H1 (cell line): ENCODE measurements around the gene SCP2. TPM values are rescaled to one million over a fixed set of nuclear protein-coding genes. Genes with fewer than 3 reads are reported as not detected.

ENCODE experiments used
- CTCF ChIA-PET: fragments of 300-600 bp; sonication (Branson Sonifier 250); formaldehyde crosslinking; loops from one replicate; lab custom pipeline; 2021; ENCODE audit not compliant: partially characterized antibody; lab: Charles Lee
- POLR2A ChIA-PET: fragments of 300-600 bp; sonication (Branson Sonifier 250); formaldehyde crosslinking; loops from one replicate; lab custom pipeline; 2021; ENCODE audit warnings: inconsistent platforms; ENCODE audit not compliant: partially characterized antibody; lab: Charles Lee
- DNase-seq, 2 experiments: peaks; one replicate each; pipeline versions ENCODE4 v3.0.0 to v3.0.0-alpha.2; 2010 to 2022; ENCODE audit warnings: low spot score in 2 of 2, low read depth in 1 of 2, mixed read lengths in 1 of 2
- FAIRE-seq: peaks from 2 replicates; lab custom pipeline; 2011; peaks lifted over from hg19 to GRCh38; lab: Jason Lieb, UNC
- H2AFZ ChIP-seq: 2 replicates; pipeline ENCODE4 v1.8.1; 2012; ENCODE audit warnings: low read length, inconsistent platforms
- H2AK5ac ChIP-seq: 2 replicates; pipeline ENCODE4 v1.6.1; 2013; ENCODE audit warnings: low read depth, low read length
- H2BK120ac ChIP-seq: replicated peaks from 2 replicates; pipeline ENCODE3; 2013; ENCODE audit warnings: low read depth, low read length, inconsistent platforms
- H2BK12ac ChIP-seq: 2 replicates; pipeline ENCODE4 v1.6.1; 2013; ENCODE audit warnings: low read depth, low read length
- H2BK15ac ChIP-seq: 2 replicates; pipeline ENCODE4 v1.6.1; 2013; ENCODE audit warnings: low read length
- H2BK20ac ChIP-seq: 2 replicates; pipeline ENCODE4 v1.6.1; 2013; ENCODE audit warnings: low read length
- H2BK5ac ChIP-seq: 2 replicates; pipeline ENCODE4 v1.6.1; 2013; ENCODE audit warnings: low read depth, low read length
- H3K14ac ChIP-seq: 2 replicates; pipeline ENCODE4 v1.6.1; 2013; ENCODE audit warnings: inconsistent platforms; ENCODE audit not compliant: insufficient read length
- H3K18ac ChIP-seq: 2 replicates; pipeline ENCODE4 v1.6.1; 2013; ENCODE audit warnings: low read length; ENCODE audit errors: extremely low read depth
- H3K23ac ChIP-seq: 2 replicates; pipeline ENCODE4 v1.6.1; 2013; ENCODE audit warnings: inconsistent platforms; ENCODE audit not compliant: insufficient read length
- H3K23me2 ChIP-seq: 2 replicates; pipeline ENCODE4 v1.6.1; 2013; ENCODE audit warnings: low read depth, low read length
- H3K27ac ChIP-seq: 2 replicates; pipeline ENCODE4 v1.6.1; 2011; ENCODE audit warnings: low read depth, low read length, inconsistent platforms
- H3K27me3 ChIP-seq, 4 experiments: replicated peaks in 1 of 4; 1 replicate in 1 of 4; 2 replicates in 3 of 4; pipeline versions ENCODE4 v1.6.1 to v1.8.1; 2011 to 2013; ENCODE audit warnings: low read length in 3 of 4, mild to moderate bottlenecking in 3 of 4, inconsistent platforms in 2 of 4, mixed read lengths in 2 of 4, moderate library complexity in 1 of 4; ENCODE audit not compliant: control insufficient read depth in 3 of 4, insufficient read depth in 3 of 4; ENCODE audit errors: extremely low read depth in 1 of 4
- H3K36me3 ChIP-seq, 4 experiments: 2 replicates each; pipeline versions ENCODE4 v1.6.1 to v1.8.1; 2011 to 2013; ENCODE audit warnings: mild to moderate bottlenecking in 4 of 4, low read length in 3 of 4, moderate library complexity in 2 of 4, control low read depth in 1 of 4, inconsistent platforms in 1 of 4; ENCODE audit not compliant: insufficient read depth in 4 of 4, control insufficient read depth in 2 of 4
- H3K4ac ChIP-seq: replicated peaks from 2 replicates; pipeline ENCODE3; 2013; ENCODE audit warnings: low read length, low read depth, mixed read lengths, inconsistent platforms; ENCODE audit not compliant: insufficient read length
- H3K4me1 ChIP-seq, 4 experiments: replicated peaks in 1 of 4; 1 replicate in 1 of 4; 2 replicates in 3 of 4; pipeline versions ENCODE4 v1.6.1 to v1.8.1; 2011 to 2013; ENCODE audit warnings: low read length in 3 of 4, inconsistent platforms in 2 of 4, mixed read lengths in 1 of 4; ENCODE audit not compliant: insufficient read depth in 4 of 4, control insufficient read depth in 3 of 4
- H3K4me2 ChIP-seq, 2 experiments: 2 replicates each; pipeline versions ENCODE4 v1.6.1 to v1.8.1; 2011 to 2013; ENCODE audit warnings: low read depth in 2 of 2, low read length in 2 of 2, control low read depth in 1 of 2, inconsistent platforms in 1 of 2, mild to moderate bottlenecking in 1 of 2; ENCODE audit not compliant: insufficient read depth in 1 of 2
- H3K4me3 ChIP-seq, 4 experiments: fragments of 200-600, 300-600 bp in 1 of 4; sonication (generic), shearing (Covaris generic), sonication (Bioruptor Twin) in 1 of 4; 2 replicates each; pipeline versions ENCODE4 v1.5.1 to v1.8.1; 2011 to 2016; ENCODE audit warnings: low read length in 4 of 4, low read depth in 3 of 4, control low read depth in 2 of 4, inconsistent platforms in 2 of 4, mild to moderate bottlenecking in 2 of 4, mixed read lengths in 1 of 4, moderate library complexity in 1 of 4; ENCODE audit not compliant: insufficient read depth in 2 of 4; ENCODE audit errors: extremely low read depth in 1 of 4
- H3K56ac ChIP-seq: replicated peaks from 2 replicates; pipeline ENCODE3; 2013; ENCODE audit warnings: low read depth, mild to moderate bottlenecking, mixed read lengths, low read length, inconsistent platforms; ENCODE audit not compliant: insufficient read length
- H3K79me1 ChIP-seq: 2 replicates; pipeline ENCODE4 v1.6.1; 2013; ENCODE audit warnings: low read depth, low read length, control low read depth
- H3K79me2 ChIP-seq, 2 experiments: 2 replicates each; pipeline versions ENCODE4 v1.6.1 to v1.8.1; 2012 to 2013; ENCODE audit warnings: low read length in 2 of 2, mild to moderate bottlenecking in 2 of 2, inconsistent platforms in 1 of 2; ENCODE audit not compliant: insufficient read depth in 2 of 2, control insufficient read depth in 1 of 2
- H3K9ac ChIP-seq, 4 experiments: replicated peaks in 1 of 4; 1 replicate in 1 of 4; 2 replicates in 3 of 4; pipeline versions ENCODE4 v1.6.1 to v1.8.1; 2011 to 2013; ENCODE audit warnings: low read depth in 3 of 4, low read length in 3 of 4, control low read depth in 2 of 4, mild to moderate bottlenecking in 2 of 4, moderate library complexity in 2 of 4, inconsistent platforms in 1 of 4; ENCODE audit errors: extremely low read depth in 1 of 4
- H3K9me3 ChIP-seq, 2 experiments: 2 replicates each; pipeline versions ENCODE4 v1.6.1 to v1.8.1; 2012 to 2013; ENCODE audit warnings: mild to moderate bottlenecking in 2 of 2, moderate library complexity in 2 of 2, control low read depth in 1 of 2, inconsistent platforms in 1 of 2, low read depth in 1 of 2, low read length in 1 of 2, mixed read lengths in 1 of 2; ENCODE audit not compliant: insufficient read depth in 2 of 2
- H4K20me1 ChIP-seq, 2 experiments: replicated peaks in 1 of 2; 2 replicates each; pipeline versions ENCODE3 to v1.8.1; 2011 to 2013; ENCODE audit warnings: inconsistent platforms in 2 of 2, low read length in 2 of 2, mild to moderate bottlenecking in 1 of 2; ENCODE audit not compliant: insufficient read depth in 2 of 2, control insufficient read depth in 1 of 2
- H4K5ac ChIP-seq: 2 replicates; pipeline ENCODE4 v1.6.1; 2013; ENCODE audit warnings: low read length, low read depth, mixed read lengths, inconsistent platforms; ENCODE audit not compliant: insufficient read length
- H4K8ac ChIP-seq: 2 replicates; pipeline ENCODE4 v1.8.0; 2013; ENCODE audit warnings: mild to moderate bottlenecking, moderate library complexity, low read length, inconsistent platforms; ENCODE audit not compliant: insufficient read depth; ENCODE audit errors: extremely low read depth
- H4K91ac ChIP-seq: replicated peaks from 2 replicates; pipeline ENCODE3; 2013; ENCODE audit warnings: low read length, mixed read lengths, inconsistent platforms; ENCODE audit not compliant: insufficient read length
- BRCA1 ChIP-seq: IDR thresholded peaks from 2 replicates; pipeline ENCODE4 v1.6.1; 2012; ENCODE audit warnings: low read depth, low read length, improper control_type of control experiment
- CBX8 ChIP-seq: fragments of 300-800, 300-1000 bp; sonication (generic); IDR thresholded peaks from 2 replicates; pipeline ENCODE4 v1.7.1; 2016; ENCODE audit warnings: low read depth, low read length, borderline replicate concordance
- CEBPB ChIP-seq: IDR thresholded peaks from 2 replicates; pipeline ENCODE4 v1.6.1; 2012; ENCODE audit warnings: low read depth, low read length
- EGR1 ChIP-seq: IDR thresholded peaks from 2 replicates; pipeline ENCODE4 v1.6.1; 2011; ENCODE audit warnings: low read depth, low read length, borderline replicate concordance
- EP300 ChIP-seq, 2 experiments: IDR thresholded peaks; 1 replicate in 1 of 2; 2 replicates in 1 of 2; pipeline ENCODE4 v1.6.1; 2011 to 2012; ENCODE audit warnings: low read depth in 2 of 2, low read length in 2 of 2, mild to moderate bottlenecking in 2 of 2, borderline replicate concordance in 1 of 2, inconsistent platforms in 1 of 2, moderate library complexity in 1 of 2
- MAFK ChIP-seq: IDR thresholded peaks from 2 replicates; pipeline ENCODE4 v1.6.1; 2012; ENCODE audit warnings: low read depth, mild to moderate bottlenecking, improper control_type of control experiment, low read length
- POLR2AphosphoS5 ChIP-seq: IDR thresholded peaks from 2 replicates; pipeline ENCODE4 v1.6.1; 2011; ENCODE audit warnings: low read depth, low read length
- RAD21 ChIP-seq, 2 experiments: IDR thresholded peaks in 1 of 2; conservative IDR thresholded peaks in 1 of 2; 2 replicates each; pipeline ENCODE4 v1.6.1; 2011; ENCODE audit warnings: low read depth in 2 of 2, low read length in 2 of 2, improper control_type of control experiment in 1 of 2, inconsistent platforms in 1 of 2, mild to moderate bottlenecking in 1 of 2, moderate library complexity in 1 of 2
- RXRA ChIP-seq: IDR thresholded peaks from 2 replicates; pipeline ENCODE4 v1.6.1; 2011; ENCODE audit warnings: low read depth, mild to moderate bottlenecking, low read length, moderate library complexity; ENCODE audit not compliant: insufficient read depth
- SIX5 ChIP-seq: IDR thresholded peaks from 2 replicates; pipeline ENCODE4 v1.6.1; 2011; ENCODE audit warnings: mild to moderate bottlenecking, low read depth, low read length
- SUZ12 ChIP-seq: fragments of 200-600 bp; sonication (generic); IDR thresholded peaks from 2 replicates; pipeline ENCODE4 v1.6.1; 2012; ENCODE audit warnings: mild to moderate bottlenecking, inconsistent platforms, low read length, moderate library complexity, mixed read lengths
- TEAD4 ChIP-seq: IDR thresholded peaks from 2 replicates; pipeline ENCODE4 v1.6.1; 2012; ENCODE audit warnings: low read depth, low read length, inconsistent platforms, mixed read lengths
- USF2 ChIP-seq: IDR thresholded peaks from 2 replicates; pipeline ENCODE4 v1.6.1; 2011; ENCODE audit warnings: low read length, improper control_type of control experiment
- YY1 ChIP-seq: IDR thresholded peaks from 2 replicates; pipeline ENCODE4 v1.6.1; 2011; ENCODE audit warnings: low read depth, mild to moderate bottlenecking, low read length
- WGBS, 2 experiments: shearing (Covaris generic) in 1 of 2; methylation state at CpG; one replicate each; pipeline versions ENCODE4 v1.1.6 to v1.1.7; 2013 to 2015; ENCODE audit warnings: low lambda C conversion rate in 2 of 2, mixed read lengths in 2 of 2, inconsistent platforms in 1 of 2, low coverage in 1 of 2, missing lambda C conversion rate in 1 of 2; ENCODE audit not compliant: insufficient replicate concordance in 2 of 2, insufficient coverage in 1 of 2, insufficient read length in 1 of 2; ENCODE audit errors: extremely low coverage in 1 of 2, missing lambda C conversion rate in 1 of 2; 5-methylcytosine and 5-hydroxymethylcytosine counted together
- polyA plus RNA-seq, 7 experiments: library from polyadenylated mRNA; depleted of rRNA in 3 of 7; stranded (reverse) in 5 of 7; unstranded in 2 of 7; fragments of >200 nt in 5 of 7; fragments of 200-250 nt in 2 of 7; gene quantifications; 1 replicate in 5 of 7; 2 replicates in 1 of 7; 4 replicates in 1 of 7; pipeline versions ENCODE4 v1.2.1 to v1.2.3, GENCODE V29; 2011 to 2013; ENCODE audit warnings: missing spikeins in 2 of 7, mixed read lengths in 2 of 7
- total RNA-seq: library from RNA; stranded (reverse); fragmentation: NEBNext Ultra II Directional; extraction: Animal tissue kit (Norgen Biotek cat#: 25700); gene quantifications from 2 replicates; pipeline ENCODE4 v1.2.1, GENCODE V29; 2021

SCP2 gene
- total and polyA plus RNA-seq, 2 of the 8 experiments (the other 6 are each of a cell fraction or from before 2014, with no cell fraction given), result 20.9 to 54.3 TPM

- POLR2A ChIA-PET, result interaction anchor here (0.6 kb wide), 1 partner anchor 172 kb away, joined by 4 read pairs; no protein-coding TSS in a partner anchor
- H2BK20ac ChIP-seq, result no peak overlapping the region
- no peaks in the 10 kb centered on the region for H3K79me1 ChIP-seq
- H3K4me2 ChIP-seq, result no peak overlapping the region
- H4K91ac ChIP-seq, result no peak overlapping the region
- H3K27me3 ChIP-seq, result no peaks in the 10 kb centered on the region
- H3K23ac ChIP-seq, result no peak overlapping the region
- H3K18ac ChIP-seq, result no peak overlapping the region
- no peaks in the 10 kb centered on the region for H3K79me2 ChIP-seq
- H3K14ac ChIP-seq, result no peak overlapping the region
- WGBS, 2 experiments, result 86% methylated on average over 2 of the region's 2 CpGs; no CpG with 5 or more reads in 1 of the 2 experiments
- H3K27ac ChIP-seq, result no peak overlapping the region
- H3K4ac ChIP-seq, result no peak overlapping the region
- DNase-seq, result no peak
- CTCF ChIA-PET, result interaction anchor here (0.6 to 1.5 kb wide), 3 partner anchors 58 to 383 kb away, joined by 3 to 8 read pairs (median 4); no protein-coding TSS in a partner anchor
- H2BK5ac ChIP-seq, result no peak overlapping the region
- no peak overlapping the region for H2BK120ac ChIP-seq
- H3K4me3 ChIP-seq, result no peak overlapping the region
- no peaks in the 10 kb centered on the region for H4K20me1 ChIP-seq
- H2AK5ac ChIP-seq, result no peak overlapping the region
- no peaks in the 10 kb centered on the region for H3K4me1 ChIP-seq
- no peak overlapping the region for H3K9ac ChIP-seq
- FAIRE-seq, result no peak
- H4K8ac ChIP-seq, result no peak overlapping the region
- H2AFZ ChIP-seq, result no peak overlapping the region
- no peaks in the 10 kb centered on the region for H3K36me3 ChIP-seq
- no peak overlapping the region for H3K56ac ChIP-seq
- H2BK15ac ChIP-seq, result no peak overlapping the region
- H3K9me3 ChIP-seq, result no peaks in the 10 kb centered on the region
- H4K5ac ChIP-seq, result no peak overlapping the region
- H3K23me2 ChIP-seq, result no peaks in the 10 kb centered on the region
- no peak overlapping the region for H2BK12ac ChIP-seq
- no peak for TF ChIP-seq EP300 (IDR thresholded peaks at IDR 0.05; ENCODE audit: borderline replicate concordance in 1 of 2, low read depth in 2 of 2, low read length in 2 of 2)
- no peak for TF ChIP-seq YY1
- TF ChIP-seq RXRA, result no peak
- no peak for TF ChIP-seq MAFK
- no peak for TF ChIP-seq TEAD4
- TF ChIP-seq BRCA1, result no peak
- TF ChIP-seq CEBPB, result no peak
- no peak for TF ChIP-seq SIX5
- no peak for TF ChIP-seq USF2
- no peak for TF ChIP-seq RAD21 (IDR thresholded peaks at IDR 0.05 in 1 of 2, conservative IDR thresholded peaks at IDR 0.05 in 1 of 2; ENCODE audit: low read depth in 2 of 2, low read length in 2 of 2)
- TF ChIP-seq SUZ12, result no peak
- no peak for TF ChIP-seq EGR1
- no peak for TF ChIP-seq CBX8
- no peak for TF ChIP-seq POLR2AphosphoS5
These were observed 36.0 kb downstream of the SCP2 start for GRCh38 chr1:52963101-52963500.
